GM18511 (cell line): ENCODE data around the gene DEPP1.

Experiments used
- ATAC-seq: cut with Tn5 transposase; IDR thresholded peaks from one replicate; pipeline ENCODE4 v1.9.1; 2021; ENCODE audit warnings: mild to moderate bottlenecking, moderate library complexity; ENCODE audit not compliant: unreplicated experiment

Gene DEPP1

GRCh38 chr10:44980309-44981171 lies 1.9 kb upstream of the DEPP1 start:
- no peak for ATAC-seq

DNA sequence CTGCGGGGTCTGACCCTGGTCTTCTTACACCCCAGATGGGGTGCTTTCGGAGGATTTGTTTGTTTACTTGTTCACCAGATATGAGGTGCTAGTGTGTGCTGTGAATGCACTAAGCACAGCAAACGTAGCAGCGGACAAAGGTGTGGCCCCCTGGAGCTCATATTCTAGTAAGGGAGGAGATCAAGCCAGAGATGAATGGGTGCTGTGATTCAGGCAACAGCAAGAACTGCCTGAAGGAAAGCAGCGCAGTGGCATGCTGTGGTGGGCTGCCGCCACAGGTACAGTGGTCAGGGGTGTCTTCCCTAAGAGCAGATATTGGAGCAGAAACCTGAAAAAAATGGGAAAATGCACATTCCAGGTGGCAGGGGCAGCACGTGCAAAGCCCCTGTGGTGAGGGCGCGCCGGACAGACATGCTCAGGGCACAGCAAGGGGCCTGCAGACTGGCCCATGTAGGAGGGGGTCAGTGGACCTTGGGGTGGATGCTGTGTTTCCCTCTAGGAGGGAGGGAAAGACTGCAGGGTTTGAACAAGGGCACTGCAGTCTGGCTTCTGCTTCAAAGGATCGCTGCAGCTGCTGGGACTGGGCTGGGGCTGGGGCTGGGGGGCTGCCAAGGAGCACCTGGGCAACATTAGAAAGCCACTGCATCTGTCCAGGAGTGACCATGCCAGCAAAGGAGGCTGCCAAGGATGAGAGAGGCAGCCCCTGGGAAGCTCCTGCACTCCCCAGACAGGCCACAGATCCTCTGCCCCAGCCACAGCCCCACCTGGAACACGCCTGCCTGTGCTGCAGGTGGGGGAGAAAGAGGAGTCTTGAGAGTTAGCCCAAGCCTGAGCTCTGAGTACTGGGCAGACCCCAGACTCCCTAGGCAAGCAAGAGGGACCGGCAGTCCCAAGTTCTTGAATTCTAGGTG lies 927 bp upstream of the DEPP1 start:
- no peak for ATAC-seq

DNA sequence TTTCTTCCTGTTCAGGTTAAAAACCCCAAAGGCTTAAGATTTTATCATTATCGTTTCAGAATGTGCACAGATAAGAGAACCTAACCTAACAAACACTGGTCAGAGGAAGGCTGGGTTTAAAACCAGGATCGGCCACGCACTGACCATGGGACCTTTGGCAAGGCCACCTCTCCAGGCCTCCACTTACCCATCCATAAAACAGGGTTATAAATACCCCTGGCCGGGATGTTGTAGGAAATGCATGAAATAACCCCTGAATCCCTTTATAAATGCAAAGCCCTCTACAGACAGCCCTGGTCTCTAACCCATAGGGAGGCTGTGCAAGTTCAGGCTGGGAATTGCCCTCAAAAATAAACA lies 418 bp downstream of the DEPP1 start:
- no peak for ATAC-seq

- no peak for ATAC-seq
Observed at GRCh38 chr10:44977287-44978212, 1.1 kb downstream of the DEPP1 start.

DNA sequence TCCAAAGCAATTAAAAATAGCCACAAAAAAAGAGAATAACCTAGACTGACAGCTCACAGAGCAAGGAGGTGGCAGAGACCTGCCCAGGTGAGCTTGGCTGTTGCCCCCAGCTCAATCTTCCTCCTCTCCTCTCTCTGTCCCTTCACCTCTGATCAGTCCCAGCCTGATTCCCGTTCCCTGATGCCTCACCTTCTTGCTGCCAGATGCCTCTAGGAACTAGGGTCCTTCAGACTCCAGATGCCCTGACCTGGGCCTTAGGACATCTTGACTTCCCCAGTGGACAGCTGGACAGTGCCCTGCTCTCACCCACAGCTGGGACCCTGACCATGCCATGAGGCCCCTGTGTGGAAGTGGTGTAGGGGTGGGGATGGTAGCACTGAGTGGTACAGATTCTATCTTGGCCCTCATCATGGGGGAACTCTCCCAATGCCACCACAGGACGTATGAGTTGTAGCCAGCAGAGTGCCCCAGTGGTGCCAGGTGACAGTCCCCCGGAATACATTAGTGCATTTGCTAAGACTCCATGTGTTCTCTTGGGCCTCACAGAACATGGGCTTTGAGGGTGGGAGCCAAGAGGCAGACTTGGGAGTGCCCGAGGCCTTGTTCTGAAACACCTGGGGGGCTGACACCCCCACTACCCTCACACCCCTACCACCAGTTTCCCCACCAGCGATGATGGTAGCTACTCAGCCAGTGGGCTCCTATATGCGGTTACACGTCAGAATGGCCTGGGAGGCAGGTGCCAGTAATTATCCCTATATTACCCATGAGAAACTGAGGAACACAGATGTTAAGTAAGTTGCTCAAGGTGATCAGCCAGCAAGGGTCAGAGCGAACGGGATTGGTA lies 2.0 kb downstream of the DEPP1 start:
- no peak for ATAC-seq

- no peak for ATAC-seq
Observed at GRCh38 chr10:44975431-44976331, 2.9 kb downstream of the DEPP1 start.

GRCh38 chr10:44974628-44975430 lies 3.8 kb downstream of the DEPP1 start:
- ATAC-seq, result peak; percentile 82

GRCh38 chr10:44974082-44974627 lies 4.5 kb downstream of the DEPP1 start:
- peak; percentile 14 for ATAC-seq

DNA sequence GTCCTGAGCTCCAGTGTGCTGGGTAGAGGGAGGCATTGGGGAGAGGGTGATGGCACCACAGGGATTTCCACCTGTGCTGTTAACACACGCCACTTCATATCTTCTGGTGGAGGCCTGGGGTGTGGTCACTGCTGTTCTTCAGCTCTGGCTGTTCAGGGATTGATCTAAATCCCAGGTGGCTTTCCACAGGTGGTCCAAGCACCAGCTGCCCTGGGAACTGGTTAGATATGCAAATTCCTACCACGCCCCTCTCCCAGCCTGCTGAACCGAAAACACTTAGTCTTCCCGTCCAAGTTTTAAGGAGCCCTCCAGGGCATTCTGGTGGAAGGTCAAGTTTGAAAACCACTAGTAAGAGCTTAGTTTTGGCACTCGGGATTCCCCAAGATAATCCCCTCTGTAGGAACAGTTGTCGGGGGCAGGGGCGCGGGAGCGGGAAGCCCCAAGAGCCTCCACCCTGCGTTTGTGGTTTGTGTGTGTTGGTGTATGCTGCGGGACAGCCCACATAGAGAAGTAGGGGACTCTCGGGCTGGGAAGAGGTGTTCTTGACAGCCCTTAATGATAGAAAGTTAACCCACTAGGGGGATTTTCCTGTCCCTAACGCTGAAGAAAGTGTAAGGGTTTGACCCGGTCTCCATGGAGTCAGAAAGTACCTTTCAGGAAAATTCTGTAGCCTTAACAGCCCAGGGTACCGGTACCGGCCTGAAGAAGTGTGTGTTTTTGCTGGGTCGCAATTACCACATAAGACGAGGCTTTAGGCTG lies 5.1 kb downstream of the DEPP1 start:
- peak; percentile 34 for ATAC-seq

DNA sequence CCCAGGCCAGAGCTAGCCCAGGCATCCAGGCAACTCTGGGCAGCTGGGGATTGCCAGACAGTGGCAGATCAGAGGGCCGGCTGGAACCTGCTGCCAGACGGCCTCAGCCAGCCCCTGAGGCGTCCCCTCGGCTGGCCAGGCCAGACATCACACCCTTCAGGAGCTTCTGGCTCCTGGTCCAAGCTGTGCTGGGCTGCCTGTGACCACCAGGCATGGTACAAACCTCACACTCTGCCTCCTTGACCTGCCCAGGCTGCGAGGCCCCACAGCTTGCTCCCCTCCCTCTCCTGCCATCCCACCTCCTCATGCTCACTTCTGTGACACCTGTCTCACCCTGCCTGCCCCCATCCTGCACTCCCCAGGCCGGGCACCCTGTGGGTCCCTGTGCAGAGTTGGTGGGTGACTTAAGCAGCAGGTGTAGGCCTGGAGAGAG lies 5.7 kb downstream of the DEPP1 start:
- no peak for ATAC-seq

DNA sequence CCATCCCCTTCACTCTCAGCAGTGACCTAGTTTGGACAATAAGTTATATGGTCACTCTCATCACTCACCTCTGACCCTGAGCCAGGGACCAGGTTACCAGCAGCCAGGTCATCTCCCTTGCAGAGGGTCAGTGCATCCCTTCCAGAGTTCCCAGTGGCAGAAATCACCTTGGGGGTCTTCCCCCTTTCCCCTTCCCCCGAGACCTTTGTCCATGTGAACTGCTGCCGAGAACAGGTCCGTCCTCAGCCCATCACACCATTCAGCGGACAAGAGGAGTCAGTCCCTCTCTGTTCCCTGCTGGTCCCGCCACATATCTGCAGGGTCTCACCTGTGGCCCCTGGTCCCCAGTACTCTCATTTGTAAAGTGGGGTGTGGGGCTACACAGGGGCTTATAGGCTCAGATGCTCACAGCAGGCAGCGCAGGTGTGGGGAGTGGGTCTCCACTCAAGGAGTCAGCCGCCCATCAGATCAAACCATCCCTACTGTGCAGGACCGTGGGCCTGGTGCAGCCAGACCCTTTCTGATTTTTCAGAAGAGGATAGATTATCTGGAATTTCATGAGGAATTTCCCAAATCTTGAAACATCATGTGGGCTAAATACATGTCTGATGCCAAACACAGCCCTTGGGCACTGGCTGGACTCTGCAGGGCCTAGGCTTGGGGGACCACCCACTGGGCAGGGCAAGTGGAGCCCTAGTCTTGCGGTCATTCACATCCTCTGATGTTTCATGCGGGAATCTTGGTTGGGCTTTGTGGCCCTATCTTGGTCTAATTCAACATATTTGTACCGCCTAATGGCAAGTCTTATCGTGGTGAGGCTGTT lies 6.5 kb downstream of the DEPP1 start:
- no peak for ATAC-seq

- no peak for ATAC-seq
Observed at GRCh38 chr10:44971434-44971833, 7.2 kb downstream of the DEPP1 start.

GRCh38 chr10:44970812-44971395 lies 7.7 kb downstream of the DEPP1 start:
- no peak for ATAC-seq

GRCh38 chr10:44969854-44970253 lies 8.8 kb downstream of the DEPP1 start:
- no peak for ATAC-seq

GRCh38 chr10:44968500-44969400 lies 9.9 kb downstream of the DEPP1 start:
- no peak for ATAC-seq
